Measurements from ENCODE around the gene TRAFD1. TPM values are rescaled to one million over a fixed set of nuclear protein-coding genes. Genes with fewer than 3 reads are reported as not detected.

Gene TRAFD1
- total and polyA plus RNA-seq, 2 of the 13 experiments (the other 11 are each of a cell fraction or from before 2014, with no cell fraction given), result 9.5 to 20.9 TPM

GRCh38 chr12:112190231-112191025, 65.1 kb downstream of the TRAFD1 start:
- ChIA-PET CTCF (ENCODE audit: low intra/inter-chr PET ratio, low total read pairs) (no interaction called here), POLR2A (no interaction called here)
- no TSS peak for BruUV-seq (replicated peaks)
- FAIRE-seq (no peak), DNase-seq (ENCODE audit: low spot score) (no peak), ATAC-seq (no peak; the same call in 2 of the 3 replicates)
- Histone ChIP-seq H3K36me3 (replicated peaks in 1 of 2; ENCODE audit: control insufficient read depth in 1 of 2, insufficient read depth in 2 of 2, low read length in 2 of 2) (peaks cover 5 to 44% of the 10 kb centered on the region in 2 experiments; a peak in 4 of 5 replicates), H3K4me2 (ENCODE audit: low read depth, low read length) (no peak overlapping the region), H4K20me1 (ENCODE audit: insufficient read depth, low read length) (no peaks in the 10 kb centered on the region), H3K4me1 (ENCODE audit: insufficient read depth, low read length) (peaks cover 13% of the 10 kb centered on the region), H3K9me3 (ENCODE audit: low read length) (no peaks in the 10 kb centered on the region), H3K9ac (ENCODE audit: insufficient read depth, low read depth, low read length) (no peak overlapping the region), H3K27ac (ENCODE audit: extremely low read length, insufficient read depth, low read length) (no peak overlapping the region), H3K4me3 (replicated peaks in 1 of 3; ENCODE audit: insufficient read depth in 1 of 3, low read depth in 2 of 3, low read length in 3 of 3) (no peak overlapping the region), H2AFZ (ENCODE audit: low read length) (no peak overlapping the region), H3K79me2 (ENCODE audit: insufficient read depth, low read length) (no peaks in the 10 kb centered on the region), H3K27me3 (ENCODE audit: control insufficient read depth in 1 of 2, insufficient read depth in 2 of 2, low read length in 2 of 2) (no peaks in the 10 kb centered on the region)
- in situ Hi-C loops (cut with HindIII; ENCODE audit: extremely low pct_ligation_motif_present, low pct_unique_long_range_greater_than_20kb) (no loop called here), intact Hi-C loops (cut with micrococcal nuclease; ENCODE audit: unreplicated experiment) (no loop called here)
- 97% methylated on average over 4 of the region's 5 CpGs for WGBS (ENCODE audit: low lambda C conversion rate)
- TF ChIP-seq ZNF256 (CRISPR knock-in tag; conservative IDR thresholded peaks at IDR 0.05) (no peak), ZSCAN9 (CRISPR knock-in tag; IDR thresholded peaks at IDR 0.05; ENCODE audit: borderline replicate concordance) (no peak), ZNF792 (CRISPR knock-in tag; IDR thresholded peaks at IDR 0.05) (no peak), GABPB1 (CRISPR knock-in tag; IDR thresholded peaks at IDR 0.05) (no peak), GTF3A (CRISPR knock-in tag; conservative IDR thresholded peaks at IDR 0.05) (no peak), GATA4 (IDR thresholded peaks at IDR 0.05; ENCODE audit: borderline replicate concordance, low read depth) (no peak), TAF15 (IDR thresholded peaks at IDR 0.05; ENCODE audit: low read depth, low read length, poor library complexity, severe bottlenecking) (no peak), NONO (IDR thresholded peaks at IDR 0.05) (no peak), NONO (CRISPR knock-in tag; conservative IDR thresholded peaks at IDR 0.05) (no peak), ZNF235 (CRISPR knock-in tag; IDR thresholded peaks at IDR 0.05; ENCODE audit: borderline replicate concordance) (no peak), SP140L (CRISPR knock-in tag; IDR thresholded peaks at IDR 0.05; ENCODE audit: borderline replicate concordance) (no peak)
- TF ChIP-seq, protein P1, sequence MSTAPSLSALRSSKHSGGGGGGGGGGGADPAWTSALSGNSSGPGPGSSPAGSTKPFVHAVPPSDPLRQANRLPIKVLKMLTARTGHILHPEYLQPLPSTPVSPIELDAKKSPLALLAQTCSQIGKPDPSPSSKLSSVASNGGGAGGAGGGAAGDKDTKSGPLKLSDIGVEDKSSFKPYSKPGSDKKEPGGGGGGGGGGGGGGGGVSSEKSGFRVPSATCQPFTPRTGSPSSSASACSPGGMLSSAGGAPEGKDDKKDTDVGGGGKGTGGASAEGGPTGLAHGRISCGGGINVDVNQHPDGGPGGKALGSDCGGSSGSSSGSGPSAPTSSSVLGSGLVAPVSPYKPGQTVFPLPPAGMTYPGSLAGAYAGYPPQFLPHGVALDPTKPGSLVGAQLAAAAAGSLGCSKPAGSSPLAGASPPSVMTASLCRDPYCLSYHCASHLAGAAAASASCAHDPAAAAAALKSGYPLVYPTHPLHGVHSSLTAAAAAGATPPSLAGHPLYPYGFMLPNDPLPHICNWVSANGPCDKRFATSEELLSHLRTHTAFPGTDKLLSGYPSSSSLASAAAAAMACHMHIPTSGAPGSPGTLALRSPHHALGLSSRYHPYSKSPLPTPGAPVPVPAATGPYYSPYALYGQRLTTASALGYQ (CRISPR knock-in tag; IDR thresholded peaks at IDR 0.05), result no peak
- TF ChIP-seq, protein P2, sequence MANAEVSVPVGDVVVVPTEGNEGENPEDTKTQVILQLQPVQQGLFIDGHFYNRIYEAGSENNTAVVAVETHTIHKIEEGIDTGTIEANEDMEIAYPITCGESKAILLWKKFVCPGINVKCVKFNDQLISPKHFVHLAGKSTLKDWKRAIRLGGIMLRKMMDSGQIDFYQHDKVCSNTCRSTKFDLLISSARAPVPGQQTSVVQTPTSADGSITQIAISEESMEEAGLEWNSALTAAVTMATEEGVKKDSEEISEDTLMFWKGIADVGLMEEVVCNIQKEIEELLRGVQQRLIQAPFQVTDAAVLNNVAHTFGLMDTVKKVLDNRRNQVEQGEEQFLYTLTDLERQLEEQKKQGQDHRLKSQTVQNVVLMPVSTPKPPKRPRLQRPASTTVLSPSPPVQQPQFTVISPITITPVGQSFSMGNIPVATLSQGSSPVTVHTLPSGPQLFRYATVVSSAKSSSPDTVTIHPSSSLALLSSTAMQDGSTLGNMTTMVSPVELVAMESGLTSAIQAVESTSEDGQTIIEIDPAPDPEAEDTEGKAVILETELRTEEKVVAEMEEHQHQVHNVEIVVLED (CRISPR knock-in tag; IDR thresholded peaks at IDR 0.05; ENCODE audit: borderline replicate concordance), result no peak
- TF ChIP-seq, protein P3, sequence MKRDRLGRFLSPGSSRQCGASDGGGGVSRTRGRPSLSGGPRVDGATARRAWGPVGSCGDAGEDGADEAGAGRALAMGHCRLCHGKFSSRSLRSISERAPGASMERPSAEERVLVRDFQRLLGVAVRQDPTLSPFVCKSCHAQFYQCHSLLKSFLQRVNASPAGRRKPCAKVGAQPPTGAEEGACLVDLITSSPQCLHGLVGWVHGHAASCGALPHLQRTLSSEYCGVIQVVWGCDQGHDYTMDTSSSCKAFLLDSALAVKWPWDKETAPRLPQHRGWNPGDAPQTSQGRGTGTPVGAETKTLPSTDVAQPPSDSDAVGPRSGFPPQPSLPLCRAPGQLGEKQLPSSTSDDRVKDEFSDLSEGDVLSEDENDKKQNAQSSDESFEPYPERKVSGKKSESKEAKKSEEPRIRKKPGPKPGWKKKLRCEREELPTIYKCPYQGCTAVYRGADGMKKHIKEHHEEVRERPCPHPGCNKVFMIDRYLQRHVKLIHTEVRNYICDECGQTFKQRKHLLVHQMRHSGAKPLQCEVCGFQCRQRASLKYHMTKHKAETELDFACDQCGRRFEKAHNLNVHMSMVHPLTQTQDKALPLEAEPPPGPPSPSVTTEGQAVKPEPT (CRISPR knock-in tag; IDR thresholded peaks at IDR 0.05; ENCODE audit: low read depth), result no peak
- TF ChIP-seq, protein P4, sequence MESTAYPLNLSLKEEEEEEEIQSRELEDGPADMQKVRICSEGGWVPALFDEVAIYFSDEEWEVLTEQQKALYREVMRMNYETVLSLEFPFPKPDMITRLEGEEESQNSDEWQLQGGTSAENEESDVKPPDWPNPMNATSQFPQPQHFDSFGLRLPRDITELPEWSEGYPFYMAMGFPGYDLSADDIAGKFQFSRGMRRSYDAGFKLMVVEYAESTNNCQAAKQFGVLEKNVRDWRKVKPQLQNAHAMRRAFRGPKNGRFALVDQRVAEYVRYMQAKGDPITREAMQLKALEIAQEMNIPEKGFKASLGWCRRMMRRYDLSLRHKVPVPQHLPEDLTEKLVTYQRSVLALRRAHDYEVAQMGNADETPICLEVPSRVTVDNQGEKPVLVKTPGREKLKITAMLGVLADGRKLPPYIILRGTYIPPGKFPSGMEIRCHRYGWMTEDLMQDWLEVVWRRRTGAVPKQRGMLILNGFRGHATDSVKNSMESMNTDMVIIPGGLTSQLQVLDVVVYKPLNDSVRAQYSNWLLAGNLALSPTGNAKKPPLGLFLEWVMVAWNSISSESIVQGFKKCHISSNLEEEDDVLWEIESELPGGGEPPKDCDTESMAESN (CRISPR knock-in tag; conservative IDR thresholded peaks at IDR 0.05), result no peak
